Measurements from ENCODE around the gene RIPK1. TPM values are rescaled to one million over a fixed set of nuclear protein-coding genes. Genes with fewer than 3 reads are reported as not detected.

Gene RIPK1
- total and polyA plus RNA-seq, 2 of the 8 experiments (the other 6 are each of a cell fraction or from before 2014, with no cell fraction given): 5.9 to 22.9 TPM

DNA sequence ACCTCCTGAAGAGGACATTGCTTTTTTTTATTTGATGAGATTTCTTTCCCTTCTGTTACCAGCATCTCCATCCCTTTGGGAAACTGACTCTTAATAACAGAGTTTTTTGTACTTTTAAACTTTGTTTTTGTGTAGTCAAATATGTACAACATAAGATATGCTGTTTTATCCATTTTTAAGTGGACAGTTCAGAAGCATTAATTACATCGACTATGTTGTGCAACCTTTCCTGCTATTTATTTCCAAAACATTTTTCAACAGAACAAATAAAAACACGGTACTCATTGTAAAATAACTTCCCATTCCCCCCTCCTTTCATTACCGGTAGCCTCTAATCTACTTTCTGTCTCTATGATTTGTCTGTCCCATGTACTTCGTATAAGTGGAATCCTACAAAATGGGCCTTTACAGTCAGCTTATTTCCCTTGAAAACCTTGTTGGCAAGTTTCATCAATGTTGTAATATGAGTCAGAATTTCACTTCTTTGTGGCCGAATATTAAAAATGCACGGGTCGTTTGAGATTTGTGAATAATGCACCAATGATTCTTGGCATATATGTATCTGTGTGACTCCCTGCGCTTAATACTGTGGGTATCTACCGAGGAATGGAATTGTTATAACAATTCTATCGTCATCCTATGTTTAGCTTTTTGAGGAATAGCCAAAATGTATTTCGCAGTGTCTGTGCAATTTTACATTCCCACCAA lies 11.1 kb upstream of the RIPK1 start (continued):
- TF ChIP-seq, protein P1, sequence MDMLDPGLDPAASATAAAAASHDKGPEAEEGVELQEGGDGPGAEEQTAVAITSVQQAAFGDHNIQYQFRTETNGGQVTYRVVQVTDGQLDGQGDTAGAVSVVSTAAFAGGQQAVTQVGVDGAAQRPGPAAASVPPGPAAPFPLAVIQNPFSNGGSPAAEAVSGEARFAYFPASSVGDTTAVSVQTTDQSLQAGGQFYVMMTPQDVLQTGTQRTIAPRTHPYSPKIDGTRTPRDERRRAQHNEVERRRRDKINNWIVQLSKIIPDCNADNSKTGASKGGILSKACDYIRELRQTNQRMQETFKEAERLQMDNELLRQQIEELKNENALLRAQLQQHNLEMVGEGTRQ (IDR thresholded peaks at IDR 0.05; ENCODE audit: low read length): no peak
- no peak for TF ChIP-seq SP4 (IDR thresholded peaks at IDR 0.05; ENCODE audit: low read length)
- TF ChIP-seq, protein P2, sequence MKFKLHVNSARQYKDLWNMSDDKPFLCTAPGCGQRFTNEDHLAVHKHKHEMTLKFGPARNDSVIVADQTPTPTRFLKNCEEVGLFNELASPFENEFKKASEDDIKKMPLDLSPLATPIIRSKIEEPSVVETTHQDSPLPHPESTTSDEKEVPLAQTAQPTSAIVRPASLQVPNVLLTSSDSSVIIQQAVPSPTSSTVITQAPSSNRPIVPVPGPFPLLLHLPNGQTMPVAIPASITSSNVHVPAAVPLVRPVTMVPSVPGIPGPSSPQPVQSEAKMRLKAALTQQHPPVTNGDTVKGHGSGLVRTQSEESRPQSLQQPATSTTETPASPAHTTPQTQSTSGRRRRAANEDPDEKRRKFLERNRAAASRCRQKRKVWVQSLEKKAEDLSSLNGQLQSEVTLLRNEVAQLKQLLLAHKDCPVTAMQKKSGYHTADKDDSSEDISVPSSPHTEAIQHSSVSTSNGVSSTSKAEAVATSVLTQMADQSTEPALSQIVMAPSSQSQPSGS (IDR thresholded peaks at IDR 0.05; ENCODE audit: low read length): no peak
